WTC11 (cell line): Measurements from ENCODE around the gene PPP4R3B. TPM values are rescaled to one million over a fixed set of nuclear protein-coding genes. Genes with fewer than 3 reads are reported as not detected.

Source experiments
- ATAC-seq: fragments of 200-7000 bp; cut with Tn5 transposase; 2 replicates; pipeline ENCODE4 v1.10.0; 2021; ENCODE audit warnings: mild to moderate bottlenecking, moderate library complexity
- CTCF ChIA-PET: fragments of 300-600 bp; sonication (Branson Sonifier 250); formaldehyde crosslinking; loops from one replicate; lab custom pipeline; 2021; ENCODE audit warnings: antibody characterized with exemption; lab: Charles Lee
- POLR2A ChIA-PET: fragments of 350-600 bp; sonication (Branson Sonifier 250); formaldehyde crosslinking; loops from one replicate; lab custom pipeline; 2021; ENCODE audit warnings: antibody characterized with exemption; lab: Charles Lee
- DNase-seq: peaks from one replicate; pipeline ENCODE4 v3.0.0; 2021; ENCODE audit warnings: low spot score
- H3K27ac Mint-ChIP-seq: 2 replicates; pipeline ENCODE4 v1.8.0; 2021; ENCODE audit warnings: mixed read lengths
- H3K27me3 Mint-ChIP-seq: 2 replicates; pipeline ENCODE4 v1.8.0; 2021; ENCODE audit warnings: low read depth, mild to moderate bottlenecking, moderate library complexity, mixed read lengths
- H3K36me3 Mint-ChIP-seq: 2 replicates; pipeline ENCODE4 v1.8.0; 2021; ENCODE audit warnings: mixed read lengths
- H3K4me1 Mint-ChIP-seq: 2 replicates; pipeline ENCODE4 v1.8.0; 2022; ENCODE audit warnings: mixed read lengths
- H3K4me3 Mint-ChIP-seq: 2 replicates; pipeline ENCODE4 v1.8.0; 2021; ENCODE audit warnings: mild to moderate bottlenecking, moderate library complexity, mixed read lengths
- H3K9me3 Mint-ChIP-seq: 2 replicates; pipeline ENCODE4 v1.8.0; 2021; ENCODE audit warnings: mixed read lengths
- ATF1 ChIP-seq: sonication (generic); formaldehyde crosslinking; IDR thresholded peaks from 2 replicates; pipeline ENCODE4 v1.8.1; 2023; ENCODE audit warnings: mild to moderate bottlenecking, moderate library complexity, missing genetic modification reagents
- FOXJ3 ChIP-seq: sonication (generic); formaldehyde crosslinking; IDR thresholded peaks from 2 replicates; pipeline ENCODE4 v1.9.0; 2021; ENCODE audit warnings: missing genetic modification reagents, mild to moderate bottlenecking, borderline replicate concordance
- FOXK1 ChIP-seq: sonication (generic); formaldehyde crosslinking; IDR thresholded peaks from 2 replicates; pipeline ENCODE4 v1.8.0; 2022; ENCODE audit warnings: mild to moderate bottlenecking, moderate library complexity, missing genetic modification reagents
- GABPB1 ChIP-seq: sonication (generic); formaldehyde crosslinking; IDR thresholded peaks from 2 replicates; pipeline ENCODE4 v1.8.1; 2023; ENCODE audit warnings: mild to moderate bottlenecking, missing genetic modification reagents
- HMGA2 ChIP-seq: fragments of 250-450 bp; sonication (Bioruptor Pico); IDR thresholded peaks from 2 replicates; pipeline ENCODE4 v1.4.0; 2021; ENCODE audit warnings: mild to moderate bottlenecking, moderate library complexity
- IRF2 ChIP-seq: sonication (generic); formaldehyde crosslinking; IDR thresholded peaks from 2 replicates; pipeline ENCODE4 v1.8.0; 2022; ENCODE audit warnings: low read depth, missing genetic modification reagents, borderline replicate concordance
- OVOL2 ChIP-seq: fragments of 250-450 bp; sonication (Bioruptor Pico); IDR thresholded peaks from 2 replicates; pipeline ENCODE4 v1.9.0; 2021; ENCODE audit warnings: mild to moderate bottlenecking, borderline replicate concordance
- RELA ChIP-seq: sonication (generic); formaldehyde crosslinking; IDR thresholded peaks from 2 replicates; pipeline ENCODE4 v1.8.1; 2022; ENCODE audit warnings: missing genetic modification reagents, mild to moderate bottlenecking, borderline replicate concordance
- TEAD1 ChIP-seq: sonication (generic); formaldehyde crosslinking; IDR thresholded peaks from 2 replicates; pipeline ENCODE4 v1.8.0; 2022; ENCODE audit warnings: mild to moderate bottlenecking, missing genetic modification reagents
- ZNF121 ChIP-seq: sonication (generic); formaldehyde crosslinking; IDR thresholded peaks from 2 replicates; pipeline ENCODE4 v1.8.0; 2023; ENCODE audit warnings: missing genetic modification reagents
- ZNF138 ChIP-seq: sonication (generic); formaldehyde crosslinking; conservative IDR thresholded peaks from 2 replicates; pipeline ENCODE4 v1.8.1; 2022; ENCODE audit warnings: mild to moderate bottlenecking, moderate library complexity, missing genetic modification reagents
- ZNF219 ChIP-seq: sonication (generic); formaldehyde crosslinking; IDR thresholded peaks from 2 replicates; pipeline ENCODE4 v1.8.0; 2023; ENCODE audit warnings: missing genetic modification reagents, mild to moderate bottlenecking, borderline replicate concordance
- ZNF232 ChIP-seq: sonication (generic); formaldehyde crosslinking; IDR thresholded peaks from 2 replicates; pipeline ENCODE4 v1.8.0; 2022; ENCODE audit warnings: mild to moderate bottlenecking, missing genetic modification reagents
- ZNF423 ChIP-seq: fragments of 250-450 bp; sonication (Bioruptor Pico); IDR thresholded peaks from 2 replicates; pipeline ENCODE4 v2.1.2; 2022; ENCODE audit warnings: mild to moderate bottlenecking, moderate library complexity
- total RNA-seq: library from RNA; stranded (reverse); gene quantifications from 3 replicates; pipeline ENCODE4 v1.2.3, GENCODE V29; 2021
- TF ChIP-seq, protein P1 (sequence below): sonication (generic); formaldehyde crosslinking; IDR thresholded peaks from 2 replicates; pipeline ENCODE4 v1.8.1; 2022; ENCODE audit warnings: mild to moderate bottlenecking, missing genetic modification reagents, moderate library complexity, borderline replicate concordance
- TF ChIP-seq, protein P2 (sequence below): fragments of 250-450 bp; sonication (Bioruptor Pico); IDR thresholded peaks from 2 replicates; pipeline ENCODE4 v1.9.0; 2021; ENCODE audit warnings: moderate library complexity, mild to moderate bottlenecking, inconsistent platforms, borderline replicate concordance
- TF ChIP-seq, protein P3 (sequence below): sonication (generic); formaldehyde crosslinking; IDR thresholded peaks from 2 replicates; pipeline ENCODE4 v1.8.0; 2022; ENCODE audit warnings: mild to moderate bottlenecking, missing genetic modification reagents
- TF ChIP-seq, protein P4 (sequence below): fragments of 250-450 bp; sonication (Bioruptor Pico); conservative IDR thresholded peaks from 2 replicates; pipeline ENCODE4 v1.9.0; 2021; ENCODE audit warnings: mild to moderate bottlenecking
- TF ChIP-seq, protein P5 (sequence below): sonication (generic); formaldehyde crosslinking; IDR thresholded peaks from 2 replicates; pipeline ENCODE4 v1.8.1; 2023; ENCODE audit warnings: mild to moderate bottlenecking, missing genetic modification reagents, moderate library complexity
- TF ChIP-seq, protein P6 (sequence below): sonication (generic); formaldehyde crosslinking; IDR thresholded peaks from 2 replicates; pipeline ENCODE4 v1.8.0; 2023; ENCODE audit warnings: missing genetic modification reagents
- TF ChIP-seq, protein P7 (sequence below): sonication (generic); formaldehyde crosslinking; IDR thresholded peaks from 2 replicates; pipeline ENCODE4 v1.8.1; 2022; ENCODE audit warnings: mild to moderate bottlenecking, moderate library complexity, missing genetic modification reagents
- TF ChIP-seq, protein P8 (sequence below): sonication (generic); formaldehyde crosslinking; conservative IDR thresholded peaks from 2 replicates; pipeline ENCODE4 v1.8.1; 2022; ENCODE audit warnings: mild to moderate bottlenecking, missing genetic modification reagents

PPP4R3B gene
- total RNA-seq, 1 experiment from 2014 or later, result 39.0 TPM

DNA sequence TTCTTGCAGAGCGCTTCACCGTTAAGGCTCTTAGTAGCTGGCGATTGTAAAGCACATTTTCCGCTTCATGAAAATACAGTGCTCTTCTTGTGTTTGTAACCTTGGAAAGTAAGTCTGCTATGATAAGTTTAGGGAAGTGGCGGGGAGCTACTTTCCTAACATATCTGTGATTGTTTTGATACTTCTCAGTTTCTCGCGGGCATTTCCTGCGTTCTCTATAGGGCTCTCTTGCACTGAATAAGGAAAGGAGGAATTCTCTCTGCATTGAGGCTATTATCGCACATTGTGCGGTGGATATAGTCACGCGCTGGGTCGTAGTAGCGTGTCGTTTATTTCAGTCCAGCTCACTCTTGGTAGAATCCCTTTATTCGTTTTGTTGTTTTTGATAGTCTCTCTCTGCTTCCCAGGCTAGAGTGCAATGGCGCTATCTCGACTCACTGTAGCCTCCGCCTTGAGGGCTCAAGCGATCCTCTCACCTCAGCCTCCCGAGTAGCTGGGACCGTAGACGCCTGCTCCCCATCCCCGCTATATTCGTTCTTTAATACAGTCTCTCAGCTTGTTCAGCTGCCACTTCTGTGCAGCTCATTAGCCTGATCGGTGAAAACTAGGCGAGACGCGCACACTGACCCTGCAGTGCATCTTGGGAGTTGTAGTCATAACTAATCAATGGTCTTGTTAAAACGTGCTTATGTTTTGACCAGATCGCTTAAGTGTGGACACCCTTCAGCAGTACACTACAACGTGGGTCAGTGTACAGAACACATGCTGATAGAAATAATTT lies 1.0 kb upstream of the PPP4R3B start:
- H3K36me3 Mint-ChIP-seq, result peaks cover 15% of the 10 kb centered on the region
- CTCF ChIA-PET, result interaction anchor here (1.0 kb wide), 1 partner anchor 45 kb away, joined by 3 read pairs; no protein-coding TSS in a partner anchor
- H3K9me3 Mint-ChIP-seq, result no peaks in the 10 kb centered on the region
- no peaks in the 10 kb centered on the region for H3K27me3 Mint-ChIP-seq
- DNase-seq, result peak; percentile 23
- no peak for ATAC-seq
- TF ChIP-seq ZNF423 (CRISPR knock-in tag), result no peak
- TF ChIP-seq GABPB1 (CRISPR knock-in tag), result peak; percentile 30; the same call in 1 of the 2 replicates
- TF ChIP-seq, protein P1, sequence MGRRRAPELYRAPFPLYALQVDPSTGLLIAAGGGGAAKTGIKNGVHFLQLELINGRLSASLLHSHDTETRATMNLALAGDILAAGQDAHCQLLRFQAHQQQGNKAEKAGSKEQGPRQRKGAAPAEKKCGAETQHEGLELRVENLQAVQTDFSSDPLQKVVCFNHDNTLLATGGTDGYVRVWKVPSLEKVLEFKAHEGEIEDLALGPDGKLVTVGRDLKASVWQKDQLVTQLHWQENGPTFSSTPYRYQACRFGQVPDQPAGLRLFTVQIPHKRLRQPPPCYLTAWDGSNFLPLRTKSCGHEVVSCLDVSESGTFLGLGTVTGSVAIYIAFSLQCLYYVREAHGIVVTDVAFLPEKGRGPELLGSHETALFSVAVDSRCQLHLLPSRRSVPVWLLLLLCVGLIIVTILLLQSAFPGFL (CRISPR knock-in tag), result no peak
- peak; percentile 42; the same call in 1 of the 2 replicates for TF ChIP-seq FOXK1 (CRISPR knock-in tag)
- no peak for TF ChIP-seq OVOL2
- TF ChIP-seq ZNF121 (CRISPR knock-in tag), result no peak
- TF ChIP-seq, protein P2, sequence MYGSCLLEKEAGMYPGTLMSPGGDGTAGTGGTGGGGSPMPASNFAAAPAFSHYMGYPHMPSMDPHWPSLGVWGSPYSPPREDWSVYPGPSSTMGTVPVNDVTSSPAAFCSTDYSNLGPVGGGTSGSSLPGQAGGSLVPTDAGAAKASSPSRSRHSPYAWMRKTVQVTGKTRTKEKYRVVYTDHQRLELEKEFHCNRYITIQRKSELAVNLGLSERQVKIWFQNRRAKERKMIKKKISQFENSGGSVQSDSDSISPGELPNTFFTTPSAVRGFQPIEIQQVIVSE (CRISPR knock-in tag), result no peak
- peak; percentile 26; the same call in 1 of the 2 replicates for TF ChIP-seq ZNF219
- H3K27ac Mint-ChIP-seq, result no peak overlapping the region
- POLR2A ChIA-PET, result interaction anchor here (1.0 kb wide), 1 partner anchor 99 kb away, joined by 4 read pairs; the partner anchor contains the start of gene CFAP36
- peaks cover 21% of the 10 kb centered on the region for H3K4me1 Mint-ChIP-seq
- no peak overlapping the region for H3K4me3 Mint-ChIP-seq

DNA sequence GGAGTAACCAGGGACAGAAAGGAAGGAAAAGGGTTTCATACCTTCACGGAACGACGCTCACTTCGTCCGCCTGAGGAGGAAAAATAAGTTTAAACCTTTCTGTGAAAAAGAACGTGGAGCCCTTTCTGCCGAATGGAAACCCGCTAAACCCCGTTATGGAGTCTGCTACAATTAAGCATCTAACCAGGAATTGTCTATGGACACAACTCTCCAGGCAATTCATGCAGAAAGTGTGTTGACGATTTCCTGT lies 528 bp upstream of the PPP4R3B start:
- no peak for ATAC-seq
- Mint-ChIP-seq H3K4me1 (peaks cover 21% of the 10 kb centered on the region), H3K36me3 (peaks cover 19% of the 10 kb centered on the region), H3K27ac (no peak overlapping the region), H3K4me3 (no peak overlapping the region), H3K9me3 (no peaks in the 10 kb centered on the region), H3K27me3 (no peaks in the 10 kb centered on the region)
- TF ChIP-seq ZNF138 (CRISPR knock-in tag) (no peak), HMGA2 (CRISPR knock-in tag) (no peak), ATF1 (CRISPR knock-in tag) (no peak), RELA (CRISPR knock-in tag) (no peak), IRF2 (CRISPR knock-in tag) (no peak), FOXJ3 (CRISPR knock-in tag) (no peak), TEAD1 (no peak), ZNF232 (no peak), GABPB1 (CRISPR knock-in tag) (no peak)
- TF ChIP-seq, protein P3, sequence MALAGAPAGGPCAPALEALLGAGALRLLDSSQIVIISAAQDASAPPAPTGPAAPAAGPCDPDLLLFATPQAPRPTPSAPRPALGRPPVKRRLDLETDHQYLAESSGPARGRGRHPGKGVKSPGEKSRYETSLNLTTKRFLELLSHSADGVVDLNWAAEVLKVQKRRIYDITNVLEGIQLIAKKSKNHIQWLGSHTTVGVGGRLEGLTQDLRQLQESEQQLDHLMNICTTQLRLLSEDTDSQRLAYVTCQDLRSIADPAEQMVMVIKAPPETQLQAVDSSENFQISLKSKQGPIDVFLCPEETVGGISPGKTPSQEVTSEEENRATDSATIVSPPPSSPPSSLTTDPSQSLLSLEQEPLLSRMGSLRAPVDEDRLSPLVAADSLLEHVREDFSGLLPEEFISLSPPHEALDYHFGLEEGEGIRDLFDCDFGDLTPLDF (CRISPR knock-in tag), result no peak
- TF ChIP-seq, protein P4, sequence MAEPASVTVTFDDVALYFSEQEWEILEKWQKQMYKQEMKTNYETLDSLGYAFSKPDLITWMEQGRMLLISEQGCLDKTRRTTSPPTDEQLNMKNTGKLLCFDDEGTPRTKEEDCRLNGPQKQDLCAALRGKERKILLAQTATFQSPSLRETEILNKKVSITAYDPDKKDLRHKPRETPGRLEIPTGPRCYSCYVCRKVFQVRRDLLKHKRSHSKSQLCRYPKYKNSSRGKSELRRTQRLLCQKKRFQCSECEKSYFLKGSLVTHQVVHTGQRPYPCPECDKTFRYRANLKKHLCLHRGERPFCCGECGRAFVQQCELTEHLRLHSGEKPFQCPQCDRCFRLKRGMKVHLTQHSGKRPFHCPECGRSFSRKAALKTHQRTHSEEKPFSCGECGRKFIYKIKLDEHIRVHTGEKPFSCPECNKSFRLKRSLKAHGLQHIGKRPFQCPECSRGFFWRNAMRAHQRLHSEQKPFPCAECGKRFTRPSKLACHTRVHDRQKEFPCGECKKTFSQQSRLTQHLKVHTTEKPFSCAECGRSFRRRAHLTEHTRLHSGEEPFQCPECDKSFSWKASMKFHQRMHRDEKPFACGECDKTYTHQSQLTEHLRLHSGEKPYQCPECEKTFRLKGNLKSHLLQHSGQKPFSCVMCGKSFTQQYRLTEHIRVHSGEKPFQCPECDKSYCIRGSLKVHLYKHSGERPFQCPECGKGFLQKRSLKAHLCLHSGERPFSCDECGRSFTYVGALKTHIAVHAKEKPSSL (CRISPR knock-in tag), result no peak
- TF ChIP-seq, protein P5, sequence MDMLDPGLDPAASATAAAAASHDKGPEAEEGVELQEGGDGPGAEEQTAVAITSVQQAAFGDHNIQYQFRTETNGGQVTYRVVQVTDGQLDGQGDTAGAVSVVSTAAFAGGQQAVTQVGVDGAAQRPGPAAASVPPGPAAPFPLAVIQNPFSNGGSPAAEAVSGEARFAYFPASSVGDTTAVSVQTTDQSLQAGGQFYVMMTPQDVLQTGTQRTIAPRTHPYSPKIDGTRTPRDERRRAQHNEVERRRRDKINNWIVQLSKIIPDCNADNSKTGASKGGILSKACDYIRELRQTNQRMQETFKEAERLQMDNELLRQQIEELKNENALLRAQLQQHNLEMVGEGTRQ, result no peak
- TF ChIP-seq, protein P6, sequence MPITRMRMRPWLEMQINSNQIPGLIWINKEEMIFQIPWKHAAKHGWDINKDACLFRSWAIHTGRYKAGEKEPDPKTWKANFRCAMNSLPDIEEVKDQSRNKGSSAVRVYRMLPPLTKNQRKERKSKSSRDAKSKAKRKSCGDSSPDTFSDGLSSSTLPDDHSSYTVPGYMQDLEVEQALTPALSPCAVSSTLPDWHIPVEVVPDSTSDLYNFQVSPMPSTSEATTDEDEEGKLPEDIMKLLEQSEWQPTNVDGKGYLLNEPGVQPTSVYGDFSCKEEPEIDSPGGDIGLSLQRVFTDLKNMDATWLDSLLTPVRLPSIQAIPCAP (CRISPR knock-in tag), result no peak
- TF ChIP-seq, protein P7, sequence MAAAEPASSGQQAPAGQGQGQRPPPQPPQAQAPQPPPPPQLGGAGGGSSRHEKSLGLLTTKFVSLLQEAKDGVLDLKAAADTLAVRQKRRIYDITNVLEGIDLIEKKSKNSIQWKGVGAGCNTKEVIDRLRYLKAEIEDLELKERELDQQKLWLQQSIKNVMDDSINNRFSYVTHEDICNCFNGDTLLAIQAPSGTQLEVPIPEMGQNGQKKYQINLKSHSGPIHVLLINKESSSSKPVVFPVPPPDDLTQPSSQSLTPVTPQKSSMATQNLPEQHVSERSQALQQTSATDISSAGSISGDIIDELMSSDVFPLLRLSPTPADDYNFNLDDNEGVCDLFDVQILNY (CRISPR knock-in tag), result no peak
- TF ChIP-seq, protein P8, sequence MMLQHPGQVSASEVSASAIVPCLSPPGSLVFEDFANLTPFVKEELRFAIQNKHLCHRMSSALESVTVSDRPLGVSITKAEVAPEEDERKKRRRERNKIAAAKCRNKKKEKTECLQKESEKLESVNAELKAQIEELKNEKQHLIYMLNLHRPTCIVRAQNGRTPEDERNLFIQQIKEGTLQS (CRISPR knock-in tag), result no peak
- POLR2A ChIA-PET, result interaction anchor here (1.0 kb wide), 1 partner anchor 98 kb away, joined by 4 read pairs; the partner anchor contains the start of gene CFAP36
- CTCF ChIA-PET, result interaction anchor here (1.0 kb wide), 1 partner anchor 44 kb away, joined by 3 read pairs; no protein-coding TSS in a partner anchor
- no peak for DNase-seq
